ENCODE results near the gene RAB3IL1.

Gene RAB3IL1

DNA sequence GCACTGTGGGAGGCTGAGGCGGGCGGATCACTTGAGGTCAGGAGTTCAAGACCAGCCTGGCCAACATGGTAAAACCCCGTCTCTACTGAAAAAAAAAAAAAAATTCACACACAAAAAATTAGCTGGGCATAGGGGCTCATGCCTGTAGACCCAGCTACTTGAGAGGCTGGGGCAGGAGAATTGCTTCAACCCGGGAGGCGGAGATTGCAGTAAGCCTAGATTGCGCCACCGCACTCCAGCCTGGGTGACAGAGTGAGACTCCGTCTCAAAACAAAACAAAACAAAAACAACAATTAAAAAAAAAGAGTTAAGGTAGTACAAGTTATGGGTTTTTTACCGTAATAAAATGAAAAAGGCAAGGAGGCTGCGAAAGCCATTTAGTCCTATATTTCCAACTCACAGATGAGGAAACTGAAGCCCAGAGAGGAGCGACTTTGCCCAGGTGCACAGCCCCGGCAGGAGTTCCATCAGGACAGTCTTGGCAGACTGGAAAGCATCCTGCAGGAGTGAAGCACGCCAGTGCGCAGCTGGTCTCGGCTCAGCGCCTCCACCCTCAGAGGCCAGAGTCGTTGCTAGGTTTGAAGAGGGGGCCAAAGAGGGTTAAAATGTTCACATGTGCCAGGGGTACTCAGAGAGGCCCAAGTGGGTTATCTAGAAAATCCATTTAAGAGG is 22.2 kb downstream of the RAB3IL1 start:
- no peak for DNase-seq (ENCODE audit: low read depth, low spot score)
- Histone ChIP-seq H3K4me3 (ENCODE audit: low read length) (no peak overlapping the region), H3K36me3 (ENCODE audit: control insufficient read depth, insufficient read depth, low read length) (no peaks in the 10 kb centered on the region; the same call in 1 of the 2 replicates), H3K27me3 (ENCODE audit: control insufficient read depth, insufficient read depth, low read length) (no peaks in the 10 kb centered on the region), H3K4me1 (ENCODE audit: control insufficient read depth, insufficient read depth, low read length) (peaks cover 8% of the 10 kb centered on the region; the same call in 1 of the 2 replicates), H3K27ac (ENCODE audit: low read length) (no peak overlapping the region), H3K9me3 (ENCODE audit: control insufficient read depth, insufficient read depth, low read length) (no peaks in the 10 kb centered on the region)
- WGBS (ENCODE audit: insufficient coverage, insufficient read length) = no CpG with 5 or more reads among the region's 17 CpGs

DNA sequence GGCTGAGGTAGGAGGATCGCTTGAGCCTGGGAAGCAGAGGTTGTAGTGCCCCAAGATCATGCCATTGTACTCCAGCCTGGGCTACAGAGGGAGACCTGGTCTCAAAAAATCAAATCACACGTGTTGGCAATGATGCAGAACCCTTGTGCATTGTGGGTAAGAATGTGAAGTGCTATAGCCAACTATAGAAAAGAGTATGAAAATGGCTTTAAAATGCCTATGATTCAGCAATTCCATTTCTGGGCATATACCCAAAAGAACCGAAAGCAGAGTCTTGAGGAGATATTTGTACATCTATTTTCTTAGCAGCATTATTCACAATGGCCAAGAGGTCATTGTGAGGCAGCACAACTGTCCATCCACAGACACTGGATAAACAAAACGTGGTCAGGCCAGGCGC is 23.4 kb downstream of the RAB3IL1 start:
- H3K36me3 ChIP-seq (ENCODE audit: control insufficient read depth, insufficient read depth, low read length) = no peaks in the 10 kb centered on the region; the same call in 1 of the 2 replicates
- no peak overlapping the region for H3K27ac ChIP-seq (ENCODE audit: low read length)
- H3K4me3 ChIP-seq (ENCODE audit: low read length) = no peak overlapping the region
- DNase-seq (ENCODE audit: low read depth, low spot score) = no peak
- H3K9me3 ChIP-seq (ENCODE audit: control insufficient read depth, insufficient read depth, low read length) = no peaks in the 10 kb centered on the region
- no peaks in the 10 kb centered on the region for H3K27me3 ChIP-seq (ENCODE audit: control insufficient read depth, insufficient read depth, low read length)
- no CpG with 5 or more reads among the region's 5 CpGs for WGBS (ENCODE audit: insufficient coverage, insufficient read length)
- peaks cover 8% of the 10 kb centered on the region; the same call in 1 of the 2 replicates for H3K4me1 ChIP-seq (ENCODE audit: control insufficient read depth, insufficient read depth, low read length)

DNA sequence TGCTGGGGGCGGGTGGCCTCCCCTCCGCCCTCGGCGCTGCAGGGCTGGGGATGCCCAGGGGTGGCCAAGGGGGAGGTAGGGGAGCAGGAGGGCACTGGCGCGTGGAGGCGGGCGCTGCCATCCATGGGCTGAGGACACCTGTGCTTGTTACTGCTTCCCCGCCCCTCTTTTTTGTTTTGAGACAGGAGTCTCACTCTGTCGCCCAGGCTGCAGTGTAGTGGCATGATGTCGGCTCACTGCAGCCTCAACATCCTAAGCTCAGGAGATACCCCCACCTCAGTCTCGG is 25.3 kb downstream of the RAB3IL1 start:
- Histone ChIP-seq H3K9me3 (ENCODE audit: control insufficient read depth, insufficient read depth, low read length) (no peaks in the 10 kb centered on the region), H3K4me1 (ENCODE audit: control insufficient read depth, insufficient read depth, low read length) (peaks cover 6% of the 10 kb centered on the region; the same call in 1 of the 2 replicates), H3K36me3 (ENCODE audit: control insufficient read depth, insufficient read depth, low read length) (no peaks in the 10 kb centered on the region), H3K27ac (ENCODE audit: low read length) (no peak overlapping the region), H3K4me3 (ENCODE audit: low read length) (peak overlapping the region; percentile 81; the same call in 1 of the 2 replicates), H3K27me3 (ENCODE audit: control insufficient read depth, insufficient read depth, low read length) (no peaks in the 10 kb centered on the region)
- WGBS (ENCODE audit: insufficient coverage, insufficient read length) = no CpG with 5 or more reads among the region's 12 CpGs
- no peak for DNase-seq (ENCODE audit: low read depth, low spot score)

DNA sequence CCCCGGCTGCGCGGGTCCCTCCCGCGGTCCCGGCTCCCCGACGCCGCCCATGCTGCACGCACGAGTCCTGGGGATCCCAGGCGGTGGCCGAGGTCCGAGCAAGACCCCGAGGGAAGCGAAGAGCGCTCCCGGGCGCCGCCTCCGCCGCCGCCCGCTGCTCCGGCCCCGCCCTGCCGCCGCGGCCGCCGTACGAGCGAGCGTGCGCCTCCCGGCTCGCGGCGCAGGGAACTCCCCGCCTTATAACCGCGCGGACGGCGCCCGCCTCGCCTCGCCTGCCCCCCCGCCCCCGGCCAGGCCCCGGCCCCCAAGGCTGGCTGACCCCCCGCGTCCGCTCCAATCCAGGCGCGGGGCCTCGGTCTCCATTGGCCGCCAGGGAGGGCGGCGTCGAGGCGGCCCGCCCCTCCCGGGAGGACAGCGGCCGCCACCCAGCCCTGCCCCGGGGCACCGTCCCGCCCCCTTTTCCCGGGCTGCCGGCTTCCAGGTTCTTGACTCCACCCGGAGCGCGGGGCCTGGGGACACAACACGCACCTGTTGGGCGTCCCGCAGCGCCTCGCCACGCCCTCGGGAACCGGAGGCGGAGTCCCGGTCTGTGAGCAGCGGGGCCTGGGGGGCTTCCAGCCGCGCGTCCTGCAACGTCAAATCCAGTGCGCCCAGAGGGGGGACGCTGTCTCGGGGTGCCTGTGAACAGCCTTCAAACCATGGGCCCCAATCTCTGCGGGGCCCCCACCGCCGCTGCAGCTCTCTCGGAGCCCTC is 25.9 kb downstream of the RAB3IL1 start, which contains the start of gene FADS3:
Gene FADS3, minus strand, starts transcription at position 215 of the 754 bp plus-strand sequence. Its CDS starts 164 bp downstream, at position 51.
- whole genome bisulfite sequencing (ENCODE audit: insufficient coverage, insufficient read length) = no CpG with 5 or more reads among the region's 96 CpGs
- no peak within 1 kb of the TSS for H3K27ac ChIP-seq (ENCODE audit: low read length)
- no peak for DNase-seq (ENCODE audit: low read depth, low spot score)

DNA sequence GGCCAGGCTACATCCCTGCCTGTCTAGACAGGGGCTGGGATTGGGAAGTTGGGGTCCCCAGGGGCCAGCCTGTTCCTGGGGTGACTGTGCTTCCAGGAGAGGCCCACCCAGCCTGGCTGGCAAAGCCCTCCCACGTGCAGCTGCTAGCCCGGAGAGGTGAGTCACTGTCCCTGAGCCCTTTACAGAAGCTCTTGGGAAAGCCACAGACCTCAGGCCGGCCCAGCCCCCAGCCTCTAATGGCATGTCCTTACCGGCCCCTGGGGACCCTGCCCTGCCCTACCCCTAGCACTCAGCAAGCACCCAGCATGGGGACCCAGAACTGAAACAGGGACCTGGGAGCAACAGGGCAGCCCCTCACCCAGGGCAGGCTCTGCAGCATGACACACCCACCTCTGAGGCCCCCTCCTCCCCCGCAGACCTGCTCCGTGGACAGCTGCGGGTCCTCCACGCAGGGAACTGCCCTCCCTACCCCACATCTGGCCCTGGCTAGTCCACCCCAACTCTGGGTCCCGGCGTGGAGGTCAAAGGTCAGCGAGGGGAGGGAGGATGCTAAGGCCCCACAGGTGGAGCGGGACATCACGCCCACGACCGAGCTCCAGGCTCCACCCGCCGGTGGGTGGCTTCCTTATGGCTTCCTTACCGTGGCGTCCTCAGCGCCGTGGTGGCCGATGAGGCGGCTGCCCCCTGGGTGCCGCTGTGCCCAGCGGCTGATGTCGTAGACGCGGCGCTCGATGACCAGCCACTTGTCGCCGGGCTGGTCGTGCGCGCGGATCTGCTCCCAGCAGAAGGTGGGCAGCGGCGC is 26.6 kb downstream of the RAB3IL1 start:
- Histone ChIP-seq H3K9me3 (ENCODE audit: control insufficient read depth, insufficient read depth, low read length) (no peaks in the 10 kb centered on the region), H3K27me3 (ENCODE audit: control insufficient read depth, insufficient read depth, low read length) (no peaks in the 10 kb centered on the region), H3K36me3 (ENCODE audit: control insufficient read depth, insufficient read depth, low read length) (no peaks in the 10 kb centered on the region), H3K27ac (ENCODE audit: low read length) (no peak overlapping the region), H3K4me3 (ENCODE audit: low read length) (peak overlapping the region; percentile 81), H3K4me1 (ENCODE audit: control insufficient read depth, insufficient read depth, low read length) (peaks cover 6% of the 10 kb centered on the region; the same call in 1 of the 2 replicates)
- DNase-seq (ENCODE audit: low read depth, low spot score) = no peak
- no CpG with 5 or more reads among the region's 38 CpGs for WGBS (ENCODE audit: insufficient coverage, insufficient read length)

More for the DNA sequence above, 25.9 kb downstream of the RAB3IL1 start, which contains the start of gene FADS3:
- Histone ChIP-seq H3K9me3 (ENCODE audit: control insufficient read depth, insufficient read depth, low read length) (no peaks in the 10 kb centered on the region), H3K4me3 (ENCODE audit: low read length) (peak within 1 kb of the TSS; percentile 81), H3K27me3 (ENCODE audit: control insufficient read depth, insufficient read depth, low read length) (no peaks in the 10 kb centered on the region), H3K36me3 (ENCODE audit: control insufficient read depth, insufficient read depth, low read length) (no peaks in the 10 kb centered on the region), H3K4me1 (ENCODE audit: control insufficient read depth, insufficient read depth, low read length) (peaks cover 6% of the 10 kb centered on the region; the same call in 1 of the 2 replicates)

DNA sequence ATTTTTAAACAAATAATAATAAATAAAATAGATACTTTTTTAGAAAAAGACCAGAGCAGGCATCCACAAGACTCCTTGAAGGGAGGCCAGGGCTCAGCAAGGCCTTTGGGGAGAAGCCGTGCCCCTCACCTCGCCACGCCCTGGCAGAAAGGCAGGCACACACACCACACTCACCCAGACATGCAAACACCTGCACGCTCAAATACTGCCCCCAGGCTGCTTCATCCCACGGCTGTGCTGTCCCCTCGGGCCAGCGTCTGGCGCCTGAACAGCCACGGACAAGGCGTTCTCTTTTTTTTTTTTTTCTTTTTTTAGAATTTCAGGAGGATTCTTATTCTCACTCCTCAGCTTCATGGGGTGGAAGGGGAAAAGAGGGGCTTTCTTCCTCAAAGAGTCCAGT is 27.5 kb downstream of the RAB3IL1 start:
- peaks cover 6% of the 10 kb centered on the region; the same call in 1 of the 2 replicates for H3K4me1 ChIP-seq (ENCODE audit: control insufficient read depth, insufficient read depth, low read length)
- no peak overlapping the region for H3K4me3 ChIP-seq (ENCODE audit: low read length)
- no CpG with 5 or more reads among the region's 10 CpGs for WGBS (ENCODE audit: insufficient coverage, insufficient read length)
- no peak for DNase-seq (ENCODE audit: low read depth, low spot score)
- no peaks in the 10 kb centered on the region for H3K36me3 ChIP-seq (ENCODE audit: control insufficient read depth, insufficient read depth, low read length)
- H3K9me3 ChIP-seq (ENCODE audit: control insufficient read depth, insufficient read depth, low read length) = no peaks in the 10 kb centered on the region
- no peak overlapping the region for H3K27ac ChIP-seq (ENCODE audit: low read length)
- H3K27me3 ChIP-seq (ENCODE audit: control insufficient read depth, insufficient read depth, low read length) = no peaks in the 10 kb centered on the region

DNA sequence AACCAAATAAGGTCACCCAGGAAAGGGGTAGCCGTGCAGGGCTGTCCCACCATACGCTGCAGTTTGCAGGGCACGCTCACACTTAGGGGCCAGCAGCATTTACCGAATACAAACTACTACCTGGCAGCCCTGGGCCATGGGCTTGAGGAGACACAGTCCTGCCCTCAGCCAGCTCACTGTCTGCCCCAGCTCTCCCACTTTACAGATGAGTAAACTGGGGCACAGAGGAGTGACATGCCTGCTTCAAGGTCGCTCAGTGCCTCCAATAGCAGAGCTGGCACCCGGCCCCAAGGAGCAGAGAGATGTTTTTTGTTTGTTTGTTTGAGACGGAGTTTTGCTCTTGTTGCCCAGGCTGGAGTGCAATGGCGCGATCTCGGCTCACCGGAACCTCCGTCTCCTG is 28.8 kb downstream of the RAB3IL1 start:
- Histone ChIP-seq H3K9me3 (ENCODE audit: control insufficient read depth, insufficient read depth, low read length) (no peaks in the 10 kb centered on the region), H3K27ac (ENCODE audit: low read length) (no peak overlapping the region), H3K36me3 (ENCODE audit: control insufficient read depth, insufficient read depth, low read length) (no peaks in the 10 kb centered on the region), H3K4me3 (ENCODE audit: low read length) (no peak overlapping the region), H3K27me3 (ENCODE audit: control insufficient read depth, insufficient read depth, low read length) (no peaks in the 10 kb centered on the region), H3K4me1 (ENCODE audit: control insufficient read depth, insufficient read depth, low read length) (peaks cover 6% of the 10 kb centered on the region; the same call in 1 of the 2 replicates)
- WGBS (ENCODE audit: insufficient coverage, insufficient read length) = no CpG with 5 or more reads among the region's 12 CpGs
- DNase-seq (ENCODE audit: low read depth, low spot score) = no peak

DNA sequence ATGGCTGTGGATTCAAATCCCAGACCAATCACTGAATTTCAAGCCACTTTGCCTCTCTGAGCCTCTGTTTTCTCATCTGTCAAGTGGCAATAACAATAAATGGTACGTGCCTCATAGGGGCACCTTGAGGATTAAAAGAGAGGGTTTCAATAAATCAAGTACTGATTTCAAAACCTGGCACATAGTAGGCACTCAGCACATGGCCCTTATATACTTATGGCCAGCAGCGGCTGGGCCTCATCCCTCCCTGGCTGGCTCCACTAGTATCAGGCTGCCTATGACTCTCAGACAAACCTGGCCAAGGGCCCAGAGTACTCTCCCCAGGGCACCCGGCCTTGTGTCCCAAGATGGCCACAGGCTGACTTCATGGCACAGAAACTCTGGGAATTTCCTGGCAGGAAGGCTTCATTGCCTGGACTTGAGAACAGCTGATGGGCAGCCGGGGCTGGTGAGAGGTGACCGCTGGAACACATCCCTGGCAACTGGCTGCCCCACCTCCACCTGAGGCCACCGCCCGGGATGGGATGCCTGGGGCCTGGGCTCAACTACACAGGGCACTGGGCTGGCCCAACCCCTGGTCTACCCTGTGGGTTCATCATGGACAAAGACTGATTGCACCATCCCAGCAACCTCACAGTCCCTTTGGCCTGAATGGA is 29.4 kb downstream of the RAB3IL1 start:
- Histone ChIP-seq H3K4me3 (ENCODE audit: low read length) (no peak overlapping the region), H3K36me3 (ENCODE audit: control insufficient read depth, insufficient read depth, low read length) (no peaks in the 10 kb centered on the region), H3K27ac (ENCODE audit: low read length) (no peak overlapping the region), H3K4me1 (ENCODE audit: control insufficient read depth, insufficient read depth, low read length) (peaks cover 6% of the 10 kb centered on the region; the same call in 1 of the 2 replicates), H3K27me3 (ENCODE audit: control insufficient read depth, insufficient read depth, low read length) (no peaks in the 10 kb centered on the region), H3K9me3 (ENCODE audit: control insufficient read depth, insufficient read depth, low read length) (no peaks in the 10 kb centered on the region)
- WGBS (ENCODE audit: insufficient coverage, insufficient read length) = no CpG with 5 or more reads among the region's 7 CpGs
- no peak for DNase-seq (ENCODE audit: low read depth, low spot score)

DNA sequence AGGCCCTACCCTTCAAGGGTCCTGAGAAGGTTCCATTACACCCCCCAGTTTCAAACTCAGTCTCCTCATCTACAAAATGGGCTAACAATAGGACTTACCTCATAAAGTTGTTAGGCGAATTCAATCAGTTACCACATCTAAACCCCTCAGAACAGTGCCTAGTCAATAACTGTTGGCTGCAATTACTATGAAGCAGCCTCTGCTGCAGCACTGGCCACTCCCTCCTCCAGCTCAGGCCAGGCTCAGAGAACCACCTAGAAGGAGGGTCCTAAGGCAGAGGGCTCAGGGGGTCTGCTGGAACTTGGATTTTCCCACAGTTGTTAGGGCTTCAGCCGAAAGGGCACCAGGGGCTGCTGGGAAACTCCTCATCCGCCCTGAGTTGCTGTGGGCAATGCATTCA is 30.7 kb downstream of the RAB3IL1 start:
- no peak for DNase-seq (ENCODE audit: low read depth, low spot score)
- Histone ChIP-seq H3K9me3 (ENCODE audit: control insufficient read depth, insufficient read depth, low read length) (no peaks in the 10 kb centered on the region), H3K36me3 (ENCODE audit: control insufficient read depth, insufficient read depth, low read length) (no peaks in the 10 kb centered on the region), H3K4me3 (ENCODE audit: low read length) (no peak overlapping the region), H3K4me1 (ENCODE audit: control insufficient read depth, insufficient read depth, low read length) (peaks cover 7% of the 10 kb centered on the region; the same call in 1 of the 2 replicates), H3K27me3 (ENCODE audit: control insufficient read depth, insufficient read depth, low read length) (no peaks in the 10 kb centered on the region), H3K27ac (ENCODE audit: low read length) (no peak overlapping the region)
- WGBS (ENCODE audit: insufficient coverage, insufficient read length) = no CpG with 5 or more reads among the region's 3 CpGs

Data from iPS DF 6.9 (cell line).